Measurements from ENCODE around the gene MRPS24. TPM values are rescaled to one million over a fixed set of nuclear protein-coding genes. Genes with fewer than 3 reads are reported as not detected.
"Not testable (repeated sequence)": the region's sequence is repeated elsewhere in the genome, so short reads cannot be mapped to it uniquely, and the experiment has no call there.

The MRPS24 gene
- total RNA-seq, 1 experiment from 2014 or later: 116 TPM

- H2BK120ac ChIP-seq (ENCODE audit: low read depth, low read length, poor library complexity, severe bottlenecking): no peak overlapping the region
- peaks cover 6 to 23% of the 10 kb centered on the region in 2 experiments for H3K9me3 Mint-ChIP-seq
- no peak overlapping the region for H3K23ac ChIP-seq (ENCODE audit: insufficient read length, low read depth, low read length)
- peaks cover 12 to 22% (median 17%) of the 10 kb centered on the region in 3 experiments for H3K36me3 Mint-ChIP-seq (ENCODE audit: insufficient read depth in 1 of 3, low read depth in 3 of 3)
- H3K4ac ChIP-seq (ENCODE audit: low read depth, low read length): no peak overlapping the region
- H4K20me1 ChIP-seq (ENCODE audit: control insufficient read depth, insufficient read depth, insufficient read length): no peaks in the 10 kb centered on the region
- no peak overlapping the region for H3K4me3 Mint-ChIP-seq
- H2BK12ac ChIP-seq (ENCODE audit: insufficient read length, low read depth, low read length): no peak overlapping the region
- H3K4me1 ChIP-seq (ENCODE audit: insufficient read depth, low read length): peaks cover 4% of the 10 kb centered on the region; the same call in 1 of the 2 replicates
- H3K27ac Mint-ChIP-seq: no peak overlapping the region
- no peak for DNase-seq
- no peak overlapping the region for H3T11ph ChIP-seq (ENCODE audit: low read length)
- no peak for TF ChIP-seq CTCF (conservative IDR thresholded peaks at IDR 0.05)
- no peak overlapping the region for H3K9ac ChIP-seq (ENCODE audit: extremely low read depth, insufficient read length, low read length)
- no peak overlapping the region for H3K4me2 ChIP-seq (ENCODE audit: insufficient read depth, insufficient read length, low read length)
- no peak overlapping the region for H3K14ac ChIP-seq (ENCODE audit: insufficient read depth, low read length)
- H2AFZ ChIP-seq (ENCODE audit: low read length): no peak overlapping the region
- H3K27me3 Mint-ChIP-seq (ENCODE audit: low read depth): no peaks in the 10 kb centered on the region
- no peaks in the 10 kb centered on the region for H3K79me1 ChIP-seq (ENCODE audit: insufficient read depth, low read depth, low read length, poor library complexity, severe bottlenecking)
- no peak overlapping the region for H2BK15ac ChIP-seq (ENCODE audit: low read depth, low read length)
- no peaks in the 10 kb centered on the region for H3K9me3 ChIP-seq (ENCODE audit: control insufficient read depth, low read depth, low read length)
- no CpG with 5 or more reads among the region's 8 CpGs for WGBS (ENCODE audit: extremely low coverage, insufficient read length, low lambda C conversion rate)
- no peaks in the 10 kb centered on the region for H3K27me3 ChIP-seq (ENCODE audit: insufficient read depth, low read length)
- H3K18ac ChIP-seq (ENCODE audit: insufficient read length, low read depth, low read length): no peak overlapping the region
- H3K4me1 Mint-ChIP-seq: peaks cover 0 to 9% of the 10 kb centered on the region in 2 experiments; a peak in 1 of 4 replicates
- no peaks in the 10 kb centered on the region for H3K23me2 ChIP-seq (ENCODE audit: insufficient read length, low read depth, low read length, poor library complexity, severe bottlenecking)
- no peak overlapping the region for H4K91ac ChIP-seq (ENCODE audit: insufficient read length, low read depth, low read length)
- H2AK5ac ChIP-seq (ENCODE audit: insufficient read length, low read length): no peak overlapping the region
- H2BK20ac ChIP-seq (ENCODE audit: low read depth, low read length, poor library complexity, severe bottlenecking): no peak overlapping the region
- no peak overlapping the region for H3K56ac ChIP-seq (ENCODE audit: insufficient read length, low read depth, low read length)
- no peak overlapping the region for H3K27ac ChIP-seq (ENCODE audit: insufficient read length, low read depth, low read length)
- no peak overlapping the region for H4K5ac ChIP-seq (ENCODE audit: insufficient read length, low read depth, low read length)
- no peaks in the 10 kb centered on the region for H3K79me2 ChIP-seq (ENCODE audit: insufficient read depth, low read length)
- H2BK5ac ChIP-seq (ENCODE audit: insufficient read length, low read length): no peak overlapping the region
- no peak overlapping the region for H4K8ac ChIP-seq (replicated peaks; ENCODE audit: insufficient read length, low read depth, low read length)
Observed at GRCh38 chr7:43834463-43835251, 34.7 kb downstream of the MRPS24 start.

- H3K4me3 Mint-ChIP-seq; H3K14ac ChIP-seq (ENCODE audit: insufficient read depth, low read length); H3K4me2 ChIP-seq (ENCODE audit: insufficient read depth, insufficient read length, low read length); H3K27ac Mint-ChIP-seq; H3K27me3 ChIP-seq (ENCODE audit: insufficient read depth, low read length); H4K20me1 ChIP-seq (ENCODE audit: control insufficient read depth, insufficient read depth, insufficient read length); H3K18ac ChIP-seq (ENCODE audit: insufficient read length, low read depth, low read length); H2AK5ac ChIP-seq (ENCODE audit: insufficient read length, low read length); DNase-seq; H3K27me3 Mint-ChIP-seq (ENCODE audit: low read depth); H2BK5ac ChIP-seq (ENCODE audit: insufficient read length, low read length); H3K56ac ChIP-seq (ENCODE audit: insufficient read length, low read depth, low read length); H3K4ac ChIP-seq (ENCODE audit: low read depth, low read length); H3T11ph ChIP-seq (ENCODE audit: low read length); H3K79me1 ChIP-seq (ENCODE audit: insufficient read depth, low read depth, low read length, poor library complexity, severe bottlenecking); H3K79me2 ChIP-seq (ENCODE audit: insufficient read depth, low read length); H3K9me3 ChIP-seq (ENCODE audit: control insufficient read depth, low read depth, low read length); H2BK15ac ChIP-seq (ENCODE audit: low read depth, low read length); H4K5ac ChIP-seq (ENCODE audit: insufficient read length, low read depth, low read length); H2AFZ ChIP-seq (ENCODE audit: low read length); H3K27ac ChIP-seq (ENCODE audit: insufficient read length, low read depth, low read length); H3K23me2 ChIP-seq (ENCODE audit: insufficient read length, low read depth, low read length, poor library complexity, severe bottlenecking); H2BK20ac ChIP-seq (ENCODE audit: low read depth, low read length, poor library complexity, severe bottlenecking); H3K9ac ChIP-seq (ENCODE audit: extremely low read depth, insufficient read length, low read length); H2BK120ac ChIP-seq (ENCODE audit: low read depth, low read length, poor library complexity, severe bottlenecking); H4K91ac ChIP-seq (ENCODE audit: insufficient read length, low read depth, low read length); H3K23ac ChIP-seq (ENCODE audit: insufficient read length, low read depth, low read length); H2BK12ac ChIP-seq (ENCODE audit: insufficient read length, low read depth, low read length); H4K8ac ChIP-seq (replicated peaks; ENCODE audit: insufficient read length, low read depth, low read length): not testable (repeated sequence)
- H3K9me3 Mint-ChIP-seq: peaks cover 8 to 23% of the 10 kb centered on the region in 2 experiments
- peaks cover 11% of the 10 kb centered on the region; the same call in 1 of the 2 replicates for H3K4me1 ChIP-seq (ENCODE audit: insufficient read depth, low read length)
- peaks cover 27 to 30% of the 10 kb centered on the region in 2 experiments for H3K4me1 Mint-ChIP-seq
- H3K36me3 Mint-ChIP-seq (ENCODE audit: insufficient read depth in 1 of 3, low read depth in 3 of 3): peaks cover 15 to 27% (median 17%) of the 10 kb centered on the region in 3 experiments
Observed at GRCh38 chr7:43830917-43831316, 38.4 kb downstream of the MRPS24 start.
